HG02840 (cell line): Measurements from ENCODE around the gene R3HDM2.
"Not testable (repeated sequence)": the region's sequence is repeated elsewhere in the genome, so short reads cannot be mapped to it uniquely, and the experiment has no call there.

Experiments used
- ATAC-seq: cut with Tn5 transposase; IDR thresholded peaks from one replicate; pipeline ENCODE4 v1.9.1; 2021; ENCODE audit warnings: mild to moderate bottlenecking, moderate library complexity, moderate number of reproducible peaks; ENCODE audit not compliant: unreplicated experiment, low FRiP score

Gene R3HDM2

DNA sequence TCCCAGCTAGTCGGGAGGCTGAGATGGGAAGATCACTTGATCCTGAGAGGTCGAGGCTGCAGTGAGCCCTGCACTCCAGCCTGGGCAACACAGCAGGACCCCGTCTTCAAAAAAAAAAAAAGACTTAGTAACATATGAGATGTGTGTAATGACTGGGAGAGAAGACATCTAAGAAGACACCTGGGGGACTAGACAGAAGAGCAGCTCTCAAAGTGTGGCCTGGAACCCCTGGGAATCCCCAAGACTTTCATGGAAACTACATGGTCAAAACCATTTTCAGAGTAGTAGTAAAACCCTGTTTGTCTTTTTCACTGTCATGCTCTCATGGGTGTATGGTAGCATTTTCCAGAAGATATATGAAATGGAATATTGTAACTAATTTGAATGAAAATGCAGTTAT, 45.3 kb downstream of the R3HDM2 start:
- ATAC-seq: no peak

GRCh38 chr12:57384478-57384877, 46.4 kb downstream of the R3HDM2 start:
- no peak for ATAC-seq

- no peak for ATAC-seq
Observed at GRCh38 chr12:57381693-57382220, 49.1 kb downstream of the R3HDM2 start.

- ATAC-seq: no peak
Observed at GRCh38 chr12:57380300-57380699, 50.5 kb downstream of the R3HDM2 start.

GRCh38 chr12:57377103-57377840, 53.6 kb downstream of the R3HDM2 start:
- no peak for ATAC-seq

- ATAC-seq: no peak
Observed at GRCh38 chr12:57372233-57372632, 58.6 kb downstream of the R3HDM2 start.

DNA sequence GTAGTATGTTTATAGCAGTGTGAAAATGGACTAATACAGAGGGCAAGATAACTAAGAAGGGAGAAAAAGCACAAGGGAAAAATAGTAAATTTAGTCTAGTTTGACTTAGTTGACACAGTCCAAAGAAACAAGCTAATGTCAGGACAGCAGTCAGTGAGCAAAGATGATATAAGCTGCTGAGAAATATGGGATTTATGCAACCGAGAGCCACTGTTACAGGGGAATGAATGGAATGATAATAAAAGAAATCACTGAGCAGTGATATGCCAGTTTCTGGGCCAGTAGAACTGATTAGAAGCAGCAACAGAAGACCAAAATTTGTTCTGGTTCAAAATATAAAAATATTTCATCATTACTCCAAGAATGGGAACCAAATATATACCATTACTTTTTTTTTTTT, 60.1 kb downstream of the R3HDM2 start:
- ATAC-seq: no peak

DNA sequence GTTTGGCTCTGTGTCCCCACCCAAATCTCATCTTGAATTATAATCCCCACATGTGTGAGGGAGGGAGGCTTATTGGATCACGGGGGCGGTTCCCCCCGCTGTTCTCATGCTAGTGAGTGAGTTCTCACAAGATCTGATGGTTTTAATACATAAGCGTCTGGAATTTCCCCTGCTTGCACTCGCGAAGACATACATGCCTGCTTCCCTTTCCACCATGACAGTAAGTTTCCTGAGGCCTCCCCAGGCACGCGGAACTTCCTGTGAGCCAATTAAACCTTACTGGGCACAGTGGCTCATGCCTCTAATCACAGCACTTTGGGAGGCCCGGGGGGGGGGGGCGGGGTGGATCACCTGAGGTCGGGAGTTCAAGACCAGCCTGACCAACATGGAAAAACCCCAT, 60.8 kb downstream of the R3HDM2 start:
- no peak for ATAC-seq

GRCh38 chr12:57369202-57369601, 61.6 kb downstream of the R3HDM2 start:
- ATAC-seq: no peak

- ATAC-seq: no peak
Observed at GRCh38 chr12:57368349-57369095, 62.3 kb downstream of the R3HDM2 start.

DNA sequence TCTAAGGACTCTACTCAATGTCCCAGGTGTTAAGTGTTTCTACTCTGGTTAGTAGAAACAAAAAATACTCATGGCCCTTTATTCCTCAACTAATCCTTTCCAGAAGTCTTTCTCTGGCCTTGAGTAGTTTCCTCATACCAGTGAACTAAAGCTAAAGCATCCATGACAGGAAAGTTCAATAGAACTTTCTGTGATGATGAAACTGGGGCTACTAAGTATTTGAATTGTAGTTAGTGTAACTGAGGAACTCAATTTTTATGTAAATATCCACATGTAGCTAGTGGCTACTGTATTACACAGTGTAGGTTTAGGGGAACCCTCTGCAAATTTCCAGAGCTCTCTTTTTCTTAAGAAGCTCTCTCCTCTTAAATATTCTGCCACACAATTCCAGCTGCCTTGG, 63.7 kb downstream of the R3HDM2 start:
- no peak for ATAC-seq

- ATAC-seq: no peak
Observed at GRCh38 chr12:57366315-57366714, 64.5 kb downstream of the R3HDM2 start.

DNA sequence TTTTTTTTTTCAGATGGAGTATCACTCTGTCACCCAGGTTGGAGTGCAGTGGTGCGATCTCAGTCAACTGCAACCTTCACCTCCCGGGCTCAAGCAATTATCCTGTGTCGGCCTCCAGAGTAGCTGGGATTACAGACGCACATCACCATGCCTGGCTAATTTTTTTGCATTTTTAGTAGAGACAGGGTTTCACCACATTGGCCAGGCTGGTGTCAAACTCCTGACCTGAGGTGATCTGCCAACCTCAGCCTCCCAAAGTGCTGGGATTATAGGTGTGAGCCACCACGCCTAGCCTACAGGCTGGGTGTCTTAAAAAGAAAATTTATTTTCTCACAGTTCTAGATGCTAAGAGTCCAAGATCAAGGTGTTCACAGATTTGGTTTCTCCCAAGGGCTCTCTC, 66.7 kb downstream of the R3HDM2 start:
- ATAC-seq: not testable (repeated sequence)

- no peak for ATAC-seq
Observed at GRCh38 chr12:57360468-57360867, 70.4 kb downstream of the R3HDM2 start.

DNA sequence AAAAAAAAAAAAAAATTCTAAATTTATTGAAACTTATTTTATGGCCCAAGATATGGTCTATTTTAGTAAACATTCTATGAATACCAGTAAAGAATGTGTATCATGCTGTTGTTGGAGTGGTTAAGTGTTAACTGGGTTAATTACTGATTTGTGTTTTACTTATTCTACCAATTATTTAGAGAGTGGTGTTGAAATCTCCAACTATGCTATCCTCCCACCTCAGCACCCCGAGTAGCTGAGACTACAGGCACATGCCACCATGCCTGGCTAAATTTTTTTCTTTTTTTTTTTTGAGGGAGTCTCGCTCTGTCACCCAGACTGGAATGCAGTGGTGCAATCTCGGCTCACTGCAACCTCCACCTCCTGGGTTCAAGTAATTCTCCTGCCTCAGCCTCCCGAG, 72.2 kb downstream of the R3HDM2 start:
- no peak for ATAC-seq

GRCh38 chr12:57355734-57356133, 75.1 kb downstream of the R3HDM2 start:
- ATAC-seq: no peak

DNA sequence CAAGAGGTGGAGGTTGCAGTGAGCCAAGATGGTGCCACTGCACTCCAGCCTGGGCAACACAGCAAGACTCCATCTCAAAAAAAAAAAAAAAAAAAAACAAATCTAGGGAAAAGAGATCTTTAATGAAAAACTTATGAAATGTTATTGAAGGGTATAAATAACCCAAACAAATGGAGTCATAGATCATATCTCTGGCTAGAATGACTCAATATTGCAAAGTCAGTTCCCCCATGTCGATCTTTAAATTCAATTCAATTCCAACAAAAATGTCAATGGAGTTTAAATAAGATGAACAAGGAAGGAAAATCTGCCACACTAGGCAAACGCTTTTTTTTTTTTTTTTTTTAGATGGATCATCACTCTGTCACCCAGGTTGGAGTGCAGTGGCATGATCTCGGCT, 78.7 kb downstream of the R3HDM2 start:
- no peak for ATAC-seq

DNA sequence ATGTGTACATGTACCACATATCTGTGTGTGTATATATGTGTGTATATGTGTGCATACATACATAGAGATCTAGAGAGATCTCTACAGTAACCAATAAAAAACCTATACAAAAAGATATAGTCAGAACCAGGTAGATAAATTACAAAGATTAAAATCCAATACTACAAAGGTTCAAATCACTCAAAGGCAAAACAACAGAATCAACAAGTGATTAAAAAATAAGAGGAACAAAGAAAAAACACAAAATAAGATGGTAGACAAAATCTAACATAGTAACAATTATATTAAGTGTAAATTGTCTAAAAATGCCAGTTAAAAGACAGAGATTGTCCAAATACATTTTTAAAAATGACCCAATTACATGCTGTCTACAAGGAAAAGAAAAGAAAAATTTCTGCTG, 83.6 kb downstream of the R3HDM2 start:
- no peak for ATAC-seq

- no peak for ATAC-seq
Observed at GRCh38 chr12:57343703-57344378, 87.0 kb downstream of the R3HDM2 start.

- ATAC-seq: no peak
Observed at GRCh38 chr12:57342207-57342691, 88.6 kb downstream of the R3HDM2 start.
